HG03159 (cell line): ENCODE measurements around the gene ZNF225.
"Not testable (repeated sequence)": the region's sequence is repeated elsewhere in the genome, so short reads cannot be mapped to it uniquely, and the experiment has no call there.

Experiments
- ATAC-seq: cut with Tn5 transposase; IDR thresholded peaks from one replicate; pipeline ENCODE4 v1.9.1; 2021; ENCODE audit warnings: mild to moderate bottlenecking, moderate library complexity; ENCODE audit not compliant: unreplicated experiment

The ZNF225 gene

DNA sequence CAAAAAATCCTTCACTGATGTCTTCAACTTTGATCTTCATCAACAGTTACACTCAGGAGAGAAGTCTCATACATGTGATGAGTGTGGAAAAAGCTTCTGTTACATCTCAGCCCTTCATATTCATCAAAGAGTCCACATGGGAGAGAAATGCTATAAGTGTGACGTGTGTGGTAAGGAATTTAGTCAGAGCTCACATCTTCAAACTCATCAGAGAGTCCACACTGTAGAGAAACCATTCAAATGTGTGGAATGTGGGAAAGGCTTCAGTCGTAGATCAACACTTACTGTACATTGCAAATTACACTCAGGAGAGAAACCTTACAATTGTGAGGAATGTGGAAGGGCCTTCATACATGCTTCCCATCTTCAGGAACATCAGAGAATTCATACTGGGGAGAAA lies 43.3 kb downstream of the ZNF225 start:
- no peak for ATAC-seq

DNA sequence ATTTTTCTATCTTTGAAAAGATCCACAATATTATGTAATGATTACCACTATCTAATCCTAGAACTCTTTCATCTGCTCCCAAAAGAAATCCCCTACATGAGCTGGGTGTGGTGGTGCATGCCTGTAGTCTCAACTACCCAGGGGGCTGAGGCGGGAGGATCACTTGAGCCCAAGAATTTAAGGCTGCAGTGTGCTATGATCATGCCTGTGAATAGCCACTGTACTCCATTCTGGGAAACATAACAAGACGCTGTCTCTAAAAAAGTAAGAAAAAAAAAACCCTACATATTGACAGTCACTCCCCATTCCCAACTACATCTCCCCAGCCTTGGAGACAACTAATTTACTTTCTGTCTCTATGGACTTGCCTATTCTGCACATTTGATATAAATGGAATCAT lies 50.6 kb downstream of the ZNF225 start:
- ATAC-seq, result no peak

DNA sequence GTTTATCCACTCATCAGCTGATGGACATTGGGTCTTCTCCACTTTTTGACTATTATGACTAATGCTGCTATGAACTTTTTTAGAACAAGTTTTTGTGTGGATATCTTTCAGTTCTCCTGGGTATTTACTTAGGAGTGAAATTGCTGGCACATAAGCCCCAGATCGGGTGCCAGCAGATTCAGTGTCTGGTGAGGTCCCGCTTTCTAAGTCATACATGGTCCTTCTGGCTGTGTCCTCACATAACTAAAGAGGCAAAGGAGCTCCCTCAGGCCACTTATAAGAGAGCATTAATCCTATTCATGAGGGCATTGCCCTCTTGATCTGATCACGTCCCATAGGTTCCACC lies 51.1 kb downstream of the ZNF225 start:
- peak; percentile 6 for ATAC-seq

DNA sequence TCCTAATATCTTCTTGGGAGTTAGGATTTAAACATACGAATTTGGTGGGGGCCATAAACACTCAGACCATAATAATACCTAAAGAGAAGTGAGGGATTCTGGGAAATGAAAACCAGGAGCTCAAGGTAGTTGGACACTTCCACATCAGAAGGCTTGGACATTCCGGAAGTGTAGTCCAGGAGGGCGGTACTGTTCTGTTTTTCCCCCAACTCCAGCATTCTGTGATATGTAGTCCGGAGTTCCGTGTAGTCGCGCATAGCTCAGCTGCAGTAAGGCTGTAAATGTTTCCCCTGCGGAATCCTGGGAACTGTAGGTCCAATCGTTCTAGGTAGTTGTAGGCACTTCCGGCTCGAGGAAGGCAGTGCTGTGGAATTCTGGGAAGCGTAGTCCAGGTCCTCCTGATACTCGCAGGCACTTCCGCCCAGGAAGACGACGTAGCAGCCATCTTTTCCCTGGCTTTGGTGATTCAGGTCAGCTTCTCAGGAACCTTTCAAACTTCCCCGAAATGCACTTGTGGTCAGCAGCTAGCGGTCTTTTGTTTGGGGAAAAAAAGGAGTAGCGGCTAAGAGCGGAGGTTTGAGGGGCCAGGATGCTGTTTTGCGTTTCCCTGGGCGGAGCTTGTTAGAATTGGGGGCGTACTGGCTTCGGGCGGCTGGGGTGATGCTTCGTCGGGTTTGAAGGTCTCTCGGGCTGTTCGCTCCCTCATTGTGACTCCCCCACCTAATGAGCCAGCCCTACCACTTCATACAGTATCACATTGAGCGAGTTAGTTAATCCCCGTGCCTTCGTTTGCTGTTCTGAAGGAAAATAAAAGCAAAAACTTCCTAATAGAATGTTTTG lies 51.7 kb downstream of the ZNF225 start, which contains the start of gene ZNF226:
Gene ZNF226 (plus strand): TSS at position 428 of the 840 bp plus-strand sequence. CDS start 4,981 bp downstream, outside the sequence.
- peak; percentile 87 for ATAC-seq

DNA sequence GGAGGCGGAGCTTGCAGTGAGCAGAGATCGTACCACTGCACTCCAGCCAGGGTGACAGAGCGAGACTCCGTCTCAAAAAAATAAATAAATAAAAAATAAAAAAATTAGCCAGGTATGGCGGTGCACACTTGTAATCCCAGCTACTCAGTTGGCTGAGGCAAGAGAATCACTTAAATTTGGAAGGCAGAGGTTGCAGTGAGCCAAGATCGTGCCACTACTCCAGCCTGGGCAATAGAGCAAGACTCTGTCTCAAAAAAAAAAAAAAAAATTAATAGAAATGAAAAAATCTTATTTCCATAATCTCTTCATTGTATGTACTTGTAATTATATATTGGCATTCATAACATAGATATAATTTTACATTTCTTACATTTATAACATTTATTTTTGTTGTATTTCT lies 57.5 kb downstream of the ZNF225 start:
- ATAC-seq, result not testable (repeated sequence)

DNA sequence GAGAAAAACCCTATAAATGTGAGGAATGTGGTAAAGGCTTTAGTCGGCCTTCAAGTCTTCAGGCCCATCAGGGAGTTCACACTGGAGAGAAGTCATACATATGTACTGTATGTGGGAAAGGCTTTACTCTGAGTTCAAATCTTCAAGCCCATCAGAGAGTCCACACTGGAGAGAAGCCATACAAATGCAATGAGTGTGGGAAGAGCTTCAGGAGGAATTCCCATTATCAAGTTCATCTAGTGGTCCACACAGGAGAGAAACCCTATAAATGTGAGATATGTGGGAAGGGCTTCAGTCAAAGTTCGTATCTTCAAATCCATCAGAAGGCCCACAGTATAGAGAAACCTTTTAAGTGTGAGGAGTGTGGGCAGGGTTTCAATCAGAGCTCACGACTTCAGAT lies 63.4 kb downstream of the ZNF225 start:
- ATAC-seq, result no peak

DNA sequence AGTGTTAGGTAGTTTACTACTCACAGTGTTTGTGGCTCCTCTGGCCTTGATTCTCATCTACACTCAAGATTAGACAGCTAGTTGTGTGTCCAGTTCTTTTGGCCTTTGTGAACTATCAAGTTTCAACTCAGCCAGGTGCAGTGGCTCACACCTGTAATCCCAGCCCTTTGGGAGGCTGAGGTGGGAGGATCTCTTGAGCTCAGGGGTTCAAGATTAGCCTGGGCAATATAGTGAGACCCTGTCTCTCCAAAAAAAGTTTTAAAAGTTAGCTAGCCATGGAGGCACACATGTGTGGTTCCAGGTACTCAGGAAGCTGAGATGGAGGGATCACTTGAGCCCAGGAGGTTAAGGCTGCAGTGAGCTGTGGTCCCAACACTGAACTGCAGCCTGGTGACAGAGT lies 67.8 kb downstream of the ZNF225 start:
- no peak for ATAC-seq

DNA sequence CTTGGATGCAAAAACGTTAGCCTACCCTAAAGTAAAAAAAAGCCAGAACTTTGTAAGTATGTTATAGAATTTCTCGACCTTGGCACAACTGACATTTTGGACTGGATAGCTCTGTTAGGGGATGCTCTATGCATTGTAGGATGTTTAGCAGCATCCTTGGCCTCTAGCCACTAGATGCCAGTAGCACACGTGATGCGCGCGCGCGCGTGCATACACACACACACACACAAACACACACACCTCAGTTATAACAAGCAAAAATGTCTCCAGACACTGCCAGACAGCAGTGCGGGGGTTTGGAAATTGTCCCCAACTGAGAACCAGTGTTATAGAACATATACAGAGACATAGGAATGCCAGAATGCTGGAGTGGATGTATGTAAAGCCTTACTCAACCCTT lies 68.9 kb downstream of the ZNF225 start:
- ATAC-seq, result no peak
